Ovary (tissue), 9 donors: ENCODE data around the gene RABGAP1L. TPM values are rescaled to one million over a fixed set of nuclear protein-coding genes. Genes with fewer than 3 reads are reported as not detected.
"Not testable (repeated sequence)": the region's sequence is repeated elsewhere in the genome, so short reads cannot be mapped to it uniquely, and the experiment has no call there.

Experiments used
- DNase-seq, 5 donors: peaks; one replicate each; pipeline ENCODE4 v3.0.0-alpha.2; 2019 to 2020
- H3K27ac ChIP-seq, 2 donors: fragments of 200-600 bp; one replicate each; pipeline versions ENCODE4 v1.5.1 to v1.8.0; 2019 to 2022
- H3K27me3 ChIP-seq: fragments of 200-600 bp; one replicate; pipeline ENCODE4 v1.8.0; 2022
- H3K36me3 ChIP-seq: fragments of 200-600 bp; sonication (generic); one replicate; pipeline ENCODE4 v1.5.1; 2019
- H3K4me1 ChIP-seq: one replicate; pipeline ENCODE4 v1.8.1; 2013; ENCODE audit warnings: mild to moderate bottlenecking, moderate library complexity; ENCODE audit not compliant: insufficient read depth
- H3K4me3 ChIP-seq: fragments of 200-600 bp; sonication (generic); one replicate; pipeline ENCODE4 v1.5.1; 2017
- H3K9me3 ChIP-seq, 2 donors: fragments of 200-600 bp in 1 of 2; sonication (generic) in 1 of 2; one replicate each; pipeline versions ENCODE4 v1.5.1 to v1.8.1; 2013 to 2019; ENCODE audit warnings: mild to moderate bottlenecking in 1 of 2, moderate library complexity in 1 of 2
- EP300 ChIP-seq: sonication (generic); formaldehyde crosslinking; IDR thresholded peaks from one replicate; pipeline ENCODE4 v1.6.1; 2017; ENCODE audit warnings: antibody characterized with exemption
- POLR2A ChIP-seq: fragments of 450-650 bp; IDR thresholded peaks from one replicate; pipeline ENCODE4 v1.6.1; 2017; ENCODE audit warnings: antibody characterized with exemption, mild to moderate bottlenecking, moderate library complexity
- WGBS, 3 donors: extraction: QIAGEN DNeasy Blood & Tissue Kit in 1 of 3; methylation state at CpG; one replicate each; pipeline versions ENCODE4 v1.1.5 to v1.1.7; 2013 to 2017; 5-methylcytosine and 5-hydroxymethylcytosine counted together
- intact Hi-C, 4 donors: fragments of 100-400 bp; cut with DNase I; formaldehyde crosslinking; loops; one replicate each; pipeline versions ENCODE4 v1.11.0 to v1.15.1; 2022 to 2023
- polyA plus RNA-seq, 2 donors: library from polyadenylated mRNA; stranded (reverse); fragments of 200-250 nt in 1 of 2; fragments of 350-450 nt in 1 of 2; fragmentation: Illumina TruSeq in 1 of 2; extraction: RNeasy Lipid Tissue Mini Kit (QIAGEN cat#74804) in 1 of 2; gene quantifications; one replicate each; pipeline ENCODE4 v1.2.3, GENCODE V29; 2013 to 2014
- total RNA-seq, 7 donors: library from RNA; depleted of rRNA in 2 of 7; stranded (reverse); fragments of >200 nt in 2 of 7; fragmentation: NEBNext Ultra II Directional in 3 of 7; extraction: Animal tissue kit (Norgen Biotek cat#: 25700) in 3 of 7; gene quantifications; one replicate each; pipeline versions ENCODE4 v1.1.0 to v1.2.4, GENCODE V29; 2016 to 2023
- TF ChIP-seq, protein P1 (sequence below), 3 donors: fragments of 450-650 bp in 2 of 3; fragments of 200-600 bp in 1 of 3; IDR thresholded peaks; one replicate each; pipeline versions ENCODE4 v1.5.1 to v1.8.0; 2016 to 2022; ENCODE audit warnings: antibody characterized with exemption in 3 of 3, mild to moderate bottlenecking in 1 of 3
- donor health status: DM: no; HTN: no; CAD: no; lungs with moderate emphysema.
- donor health status: DM: no; HTN: no; CAD: no.
- donor health status: Bipolar disorder and iron deficiency.
- donor health status: DM: yes; HTN: yes; CAD: no.
- donor health status: DM: no; HTN: no; CAD: no.
- donor health status: DM: yes; HTN: yes; CAD: no.

RABGAP1L gene
- total and polyA plus RNA-seq, 9 donors, result 17.1 to 56.5 (median 43.6) TPM

- no peaks in the 10 kb centered on the region for H3K27me3 ChIP-seq
- WGBS, 3 donors, result 92 to 99% (median 97%) methylated on average over 4 of the region's 4 CpGs
- TF ChIP-seq POLR2A, result no peak
- no peak for TF ChIP-seq EP300
- H3K36me3 ChIP-seq, result no peaks in the 10 kb centered on the region
- no peak overlapping the region for H3K27ac ChIP-seq
- no peaks in the 10 kb centered on the region for H3K9me3 ChIP-seq
- H3K4me3 ChIP-seq, result no peak overlapping the region
- no peak for DNase-seq
- no peaks in the 10 kb centered on the region for H3K4me1 ChIP-seq
- intact Hi-C loops, result no loop called here
These were observed 478.2 kb downstream of the RABGAP1L start for GRCh38 chr1:174637487-174637886.

DNA sequence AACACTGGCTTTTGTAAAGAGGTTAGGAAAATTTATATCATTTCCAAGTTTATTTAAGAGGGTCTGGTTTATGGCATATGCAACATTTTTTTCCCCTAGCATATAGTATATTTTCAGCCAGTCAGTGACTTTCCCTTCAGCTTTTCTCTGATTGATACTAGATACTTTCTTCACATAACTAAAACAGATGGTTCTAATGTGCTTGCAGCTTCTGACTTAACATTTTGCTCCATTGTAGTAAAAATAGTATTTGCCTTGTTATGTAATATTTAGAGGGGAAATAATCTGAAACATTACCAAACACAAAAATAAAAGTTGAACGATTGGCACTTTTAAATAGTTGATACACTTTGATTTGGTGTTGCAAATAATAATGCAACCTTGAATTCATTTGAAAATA, 480.1 kb downstream of the RABGAP1L start:
- Histone ChIP-seq H3K27ac (no peak overlapping the region), H3K27me3 (no peaks in the 10 kb centered on the region), H3K4me3 (no peak overlapping the region), H3K36me3 (no peaks in the 10 kb centered on the region), H3K9me3 (no peaks in the 10 kb centered on the region), H3K4me1 (no peaks in the 10 kb centered on the region)
- intact Hi-C loops, result no loop called here
- no peak for DNase-seq
- 50 to 74% (median 56%) methylated on average over 1 of the region's 1 CpG for WGBS, 3 donors
- TF ChIP-seq POLR2A (no peak), EP300 (no peak)
- TF ChIP-seq, protein P1, sequence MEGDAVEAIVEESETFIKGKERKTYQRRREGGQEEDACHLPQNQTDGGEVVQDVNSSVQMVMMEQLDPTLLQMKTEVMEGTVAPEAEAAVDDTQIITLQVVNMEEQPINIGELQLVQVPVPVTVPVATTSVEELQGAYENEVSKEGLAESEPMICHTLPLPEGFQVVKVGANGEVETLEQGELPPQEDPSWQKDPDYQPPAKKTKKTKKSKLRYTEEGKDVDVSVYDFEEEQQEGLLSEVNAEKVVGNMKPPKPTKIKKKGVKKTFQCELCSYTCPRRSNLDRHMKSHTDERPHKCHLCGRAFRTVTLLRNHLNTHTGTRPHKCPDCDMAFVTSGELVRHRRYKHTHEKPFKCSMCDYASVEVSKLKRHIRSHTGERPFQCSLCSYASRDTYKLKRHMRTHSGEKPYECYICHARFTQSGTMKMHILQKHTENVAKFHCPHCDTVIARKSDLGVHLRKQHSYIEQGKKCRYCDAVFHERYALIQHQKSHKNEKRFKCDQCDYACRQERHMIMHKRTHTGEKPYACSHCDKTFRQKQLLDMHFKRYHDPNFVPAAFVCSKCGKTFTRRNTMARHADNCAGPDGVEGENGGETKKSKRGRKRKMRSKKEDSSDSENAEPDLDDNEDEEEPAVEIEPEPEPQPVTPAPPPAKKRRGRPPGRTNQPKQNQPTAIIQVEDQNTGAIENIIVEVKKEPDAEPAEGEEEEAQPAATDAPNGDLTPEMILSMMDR (IDR thresholded peaks at IDR 0.05), result no peak

DNA sequence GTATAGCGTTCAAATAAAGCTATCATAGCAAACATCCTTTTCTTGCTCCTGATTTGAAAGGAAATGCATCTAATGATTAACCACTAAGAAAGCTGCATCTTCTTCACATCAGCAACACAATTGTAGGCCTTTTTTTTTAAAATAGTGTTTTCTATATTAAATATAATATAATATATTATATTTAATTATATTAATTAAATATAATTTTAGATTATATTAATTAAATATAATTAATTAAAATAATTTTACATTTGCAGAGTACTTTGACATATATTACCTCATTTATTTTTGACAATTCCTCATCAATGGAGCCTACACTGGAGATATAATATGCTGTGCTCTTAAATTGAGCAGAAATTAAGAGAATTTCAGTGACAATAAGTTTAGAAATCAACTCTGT, 481.5 kb downstream of the RABGAP1L start:
- intact Hi-C loops, result no loop called here
- no peaks in the 10 kb centered on the region for H3K27me3 ChIP-seq
- H3K9me3 ChIP-seq, result no peaks in the 10 kb centered on the region
- H3K27ac ChIP-seq, result no peak overlapping the region
- H3K4me3 ChIP-seq, result no peak overlapping the region
- WGBS, 3 donors, result 94 to 95% (median 94%) methylated on average over 1 of the region's 1 CpG
- H3K4me1 ChIP-seq, result no peaks in the 10 kb centered on the region
- TF ChIP-seq, protein P1 (IDR thresholded peaks at IDR 0.05), result no peak
- TF ChIP-seq POLR2A, result no peak
- no peak for TF ChIP-seq EP300
- no peaks in the 10 kb centered on the region for H3K36me3 ChIP-seq
- no peak for DNase-seq

DNA sequence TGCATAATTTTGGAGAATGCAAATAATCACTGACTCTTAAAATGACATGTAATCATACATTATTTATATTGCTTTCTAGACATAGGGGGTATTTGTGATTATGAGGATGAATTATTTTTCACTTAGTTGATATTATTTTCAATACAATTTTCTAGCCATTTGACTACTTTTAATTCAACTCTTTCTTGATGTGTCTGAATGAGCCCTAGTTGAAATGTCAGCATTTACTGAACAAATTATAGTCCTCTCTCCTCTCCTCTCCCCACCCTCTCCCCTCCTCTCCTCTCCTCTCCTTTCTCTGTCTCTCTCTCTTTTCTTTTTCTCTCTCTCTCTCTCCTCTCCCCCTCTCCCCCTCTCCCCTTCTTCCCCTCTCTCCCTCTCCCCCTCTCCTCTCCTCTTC, 483.1 kb downstream of the RABGAP1L start:
- no peaks in the 10 kb centered on the region for H3K9me3 ChIP-seq
- no peak for DNase-seq
- H3K27me3 ChIP-seq, result no peaks in the 10 kb centered on the region
- intact Hi-C loops, result no loop called here
- TF ChIP-seq POLR2A, result no peak
- no peaks in the 10 kb centered on the region for H3K4me1 ChIP-seq
- H3K27ac ChIP-seq, result no peak overlapping the region
- no peak overlapping the region for H3K4me3 ChIP-seq
- H3K36me3 ChIP-seq, result no peaks in the 10 kb centered on the region

DNA sequence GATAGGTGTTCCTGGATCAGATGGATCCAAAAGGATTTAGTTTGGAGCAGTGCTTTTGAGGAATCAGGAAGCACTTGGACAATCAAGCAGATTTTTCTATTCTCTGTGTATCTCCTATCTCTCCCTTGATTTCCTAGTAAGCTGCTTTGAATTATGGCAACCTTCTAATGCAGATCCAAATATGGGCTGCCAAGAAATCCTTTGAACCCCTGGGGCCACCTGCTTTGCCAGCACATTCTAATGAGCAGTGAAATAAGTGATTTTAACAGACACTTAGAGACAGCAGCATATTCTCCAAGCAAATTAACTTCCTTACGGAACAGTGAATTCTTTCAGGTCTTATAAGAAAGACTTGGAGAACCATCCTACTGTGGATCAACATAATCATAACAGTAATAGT, 483.9 kb downstream of the RABGAP1L start:
- TF ChIP-seq, protein P1 (IDR thresholded peaks at IDR 0.05), result no peak
- TF ChIP-seq EP300 (no peak), POLR2A (no peak)
- Histone ChIP-seq H3K27ac (no peak overlapping the region), H3K36me3 (no peaks in the 10 kb centered on the region), H3K4me1 (no peaks in the 10 kb centered on the region), H3K4me3 (no peak overlapping the region), H3K27me3 (no peaks in the 10 kb centered on the region), H3K9me3 (no peaks in the 10 kb centered on the region)
- DNase-seq, result no peak
- intact Hi-C loops, result no loop called here
- 93 to 100% (median 97%) methylated on average over 1 of the region's 1 CpG for WGBS, 3 donors

GRCh38 chr1:174649572-174649971, 490.3 kb downstream of the RABGAP1L start:
- H3K4me1 ChIP-seq, H3K4me3 ChIP-seq, H3K36me3 ChIP-seq, DNase-seq, H3K27ac ChIP-seq, H3K27me3 ChIP-seq, intact Hi-C loops, H3K9me3 ChIP-seq: not testable (repeated sequence)
- WGBS, 3 donors, result 88 to 98% (median 92%) methylated on average over 2 of the region's 2 CpGs
